ENCODE results near the gene CDK6.

DNA sequence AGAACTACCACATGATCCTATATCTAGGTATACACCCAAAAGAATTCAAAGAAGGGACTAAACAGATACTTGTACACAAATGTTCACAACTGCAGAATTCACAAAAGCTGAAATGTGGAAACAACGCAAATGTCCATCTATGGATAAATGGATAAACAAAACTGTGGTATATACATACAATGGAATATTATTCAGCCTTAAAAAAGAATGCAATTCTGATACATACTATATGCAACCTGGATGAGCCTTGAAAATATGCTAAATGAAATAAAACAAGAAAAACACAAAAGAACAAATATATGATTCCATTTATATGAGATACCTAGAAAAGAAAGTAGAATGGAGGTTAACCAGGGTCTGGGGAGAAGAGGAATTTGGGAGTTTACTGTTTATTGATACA is 253.4 kb downstream of the CDK6 start:
- no peak for TF ChIP-seq ARNT (IDR thresholded peaks at IDR 0.05)
- TF ChIP-seq ELF4 (IDR thresholded peaks at IDR 0.05): no peak
- TF ChIP-seq NFRKB (IDR thresholded peaks at IDR 0.05): no peak
- no peak for TF ChIP-seq BHLHE40 (IDR thresholded peaks at IDR 0.05; ENCODE audit: borderline replicate concordance)
- no peak for TF ChIP-seq LEF1 (IDR thresholded peaks at IDR 0.05; ENCODE audit: borderline replicate concordance)
- TF ChIP-seq ZNF384 (IDR thresholded peaks at IDR 0.05): no peak
- no peak for TF ChIP-seq L3MBTL2 (conservative IDR thresholded peaks at IDR 0.05)
- TF ChIP-seq, protein P1, sequence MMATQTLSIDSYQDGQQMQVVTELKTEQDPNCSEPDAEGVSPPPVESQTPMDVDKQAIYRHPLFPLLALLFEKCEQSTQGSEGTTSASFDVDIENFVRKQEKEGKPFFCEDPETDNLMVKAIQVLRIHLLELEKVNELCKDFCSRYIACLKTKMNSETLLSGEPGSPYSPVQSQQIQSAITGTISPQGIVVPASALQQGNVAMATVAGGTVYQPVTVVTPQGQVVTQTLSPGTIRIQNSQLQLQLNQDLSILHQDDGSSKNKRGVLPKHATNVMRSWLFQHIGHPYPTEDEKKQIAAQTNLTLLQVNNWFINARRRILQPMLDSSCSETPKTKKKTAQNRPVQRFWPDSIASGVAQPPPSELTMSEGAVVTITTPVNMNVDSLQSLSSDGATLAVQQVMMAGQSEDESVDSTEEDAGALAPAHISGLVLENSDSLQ (IDR thresholded peaks at IDR 0.05): no peak
